ENCODE measurements around the gene NRDC.

The NRDC gene, protein sequence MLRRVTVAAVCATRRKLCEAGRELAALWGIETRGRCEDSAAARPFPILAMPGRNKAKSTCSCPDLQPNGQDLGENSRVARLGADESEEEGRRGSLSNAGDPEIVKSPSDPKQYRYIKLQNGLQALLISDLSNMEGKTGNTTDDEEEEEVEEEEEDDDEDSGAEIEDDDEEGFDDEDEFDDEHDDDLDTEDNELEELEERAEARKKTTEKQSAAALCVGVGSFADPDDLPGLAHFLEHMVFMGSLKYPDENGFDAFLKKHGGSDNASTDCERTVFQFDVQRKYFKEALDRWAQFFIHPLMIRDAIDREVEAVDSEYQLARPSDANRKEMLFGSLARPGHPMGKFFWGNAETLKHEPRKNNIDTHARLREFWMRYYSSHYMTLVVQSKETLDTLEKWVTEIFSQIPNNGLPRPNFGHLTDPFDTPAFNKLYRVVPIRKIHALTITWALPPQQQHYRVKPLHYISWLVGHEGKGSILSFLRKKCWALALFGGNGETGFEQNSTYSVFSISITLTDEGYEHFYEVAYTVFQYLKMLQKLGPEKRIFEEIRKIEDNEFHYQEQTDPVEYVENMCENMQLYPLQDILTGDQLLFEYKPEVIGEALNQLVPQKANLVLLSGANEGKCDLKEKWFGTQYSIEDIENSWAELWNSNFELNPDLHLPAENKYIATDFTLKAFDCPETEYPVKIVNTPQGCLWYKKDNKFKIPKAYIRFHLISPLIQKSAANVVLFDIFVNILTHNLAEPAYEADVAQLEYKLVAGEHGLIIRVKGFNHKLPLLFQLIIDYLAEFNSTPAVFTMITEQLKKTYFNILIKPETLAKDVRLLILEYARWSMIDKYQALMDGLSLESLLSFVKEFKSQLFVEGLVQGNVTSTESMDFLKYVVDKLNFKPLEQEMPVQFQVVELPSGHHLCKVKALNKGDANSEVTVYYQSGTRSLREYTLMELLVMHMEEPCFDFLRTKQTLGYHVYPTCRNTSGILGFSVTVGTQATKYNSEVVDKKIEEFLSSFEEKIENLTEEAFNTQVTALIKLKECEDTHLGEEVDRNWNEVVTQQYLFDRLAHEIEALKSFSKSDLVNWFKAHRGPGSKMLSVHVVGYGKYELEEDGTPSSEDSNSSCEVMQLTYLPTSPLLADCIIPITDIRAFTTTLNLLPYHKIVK

GRCh38 chr1:51878616-51879336, at the start of gene NRDC:
NRDC (minus strand) TSS chr1:51878727; CDS start chr1:51878615, 112 bp downstream.
- H3K27ac ChIP-seq (ENCODE audit: low read length), result peak within 1 kb of the TSS; percentile 95
- peak within 1 kb of the TSS; percentile 73 for H2AFZ ChIP-seq (ENCODE audit: low read length)
- H4K20me1 ChIP-seq (ENCODE audit: insufficient read depth, low read length), result no peaks in the 10 kb centered on the region
- H3K4me1 ChIP-seq (ENCODE audit: low read length), result peaks cover 20% of the 10 kb centered on the region
- peak within 1 kb of the TSS; percentile 82 for H3K4me2 ChIP-seq (ENCODE audit: low read depth, low read length)
- H3K9me2 ChIP-seq (replicated peaks; ENCODE audit: insufficient read depth, low read length), result no peaks in the 10 kb centered on the region
- peak within 1 kb of the TSS; percentile 99 for H3K4me3 ChIP-seq (ENCODE audit: low read length)
- no peaks in the 10 kb centered on the region for H3K9me3 ChIP-seq (replicated peaks; ENCODE audit: insufficient read depth, low read length)
- 0 out of 2 replicates have a peak, but pooled peaks cover 17% of the 10 kb centered on the region for H3F3A ChIP-seq (ENCODE audit: insufficient read depth, low read length)
- H3K27me3 ChIP-seq (replicated peaks; ENCODE audit: insufficient read depth, low read length), result no peaks in the 10 kb centered on the region
- peak within 1 kb of the TSS; percentile 100 for H3K9ac ChIP-seq (ENCODE audit: low read length)
- TF ChIP-seq EZH2phosphoT487 (IDR thresholded peaks at IDR 0.05; ENCODE audit: low read length) (no peak), EZH2 (optimal IDR thresholded peaks at IDR 0.05; ENCODE audit: low read depth, low read length) (no peak)
- TF ChIP-seq, protein P1, sequence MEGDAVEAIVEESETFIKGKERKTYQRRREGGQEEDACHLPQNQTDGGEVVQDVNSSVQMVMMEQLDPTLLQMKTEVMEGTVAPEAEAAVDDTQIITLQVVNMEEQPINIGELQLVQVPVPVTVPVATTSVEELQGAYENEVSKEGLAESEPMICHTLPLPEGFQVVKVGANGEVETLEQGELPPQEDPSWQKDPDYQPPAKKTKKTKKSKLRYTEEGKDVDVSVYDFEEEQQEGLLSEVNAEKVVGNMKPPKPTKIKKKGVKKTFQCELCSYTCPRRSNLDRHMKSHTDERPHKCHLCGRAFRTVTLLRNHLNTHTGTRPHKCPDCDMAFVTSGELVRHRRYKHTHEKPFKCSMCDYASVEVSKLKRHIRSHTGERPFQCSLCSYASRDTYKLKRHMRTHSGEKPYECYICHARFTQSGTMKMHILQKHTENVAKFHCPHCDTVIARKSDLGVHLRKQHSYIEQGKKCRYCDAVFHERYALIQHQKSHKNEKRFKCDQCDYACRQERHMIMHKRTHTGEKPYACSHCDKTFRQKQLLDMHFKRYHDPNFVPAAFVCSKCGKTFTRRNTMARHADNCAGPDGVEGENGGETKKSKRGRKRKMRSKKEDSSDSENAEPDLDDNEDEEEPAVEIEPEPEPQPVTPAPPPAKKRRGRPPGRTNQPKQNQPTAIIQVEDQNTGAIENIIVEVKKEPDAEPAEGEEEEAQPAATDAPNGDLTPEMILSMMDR (IDR thresholded peaks at IDR 0.05; ENCODE audit: low read length), result no peak
- H3K79me2 ChIP-seq (ENCODE audit: low read length), result peaks cover 48% of the 10 kb centered on the region
- no peaks in the 10 kb centered on the region; the same call in 1 of the 2 replicates for H3K36me3 ChIP-seq (replicated peaks; ENCODE audit: insufficient read depth, low read length)
- DNase-seq, result peak; percentile 100

DNA sequence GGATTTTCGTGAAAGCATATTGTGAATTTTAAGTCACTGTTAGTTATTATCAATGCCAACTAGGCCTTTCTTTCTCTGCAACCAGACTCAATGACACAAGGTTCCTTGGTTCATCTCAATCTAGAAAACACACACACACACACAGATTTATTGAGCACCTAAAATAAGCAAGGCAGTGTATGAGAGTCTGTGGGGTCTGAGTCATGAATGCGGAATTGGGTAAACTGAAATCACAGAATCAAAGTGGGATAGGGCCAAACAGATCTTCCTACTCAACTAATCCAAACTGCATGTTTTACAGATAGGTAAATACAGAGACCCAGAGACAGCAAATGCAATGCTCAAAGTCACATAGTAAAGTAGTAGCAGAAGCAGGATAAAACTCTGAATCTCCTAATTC, 48.5 kb upstream of the NRDC start:
- DNase-seq, result no peak
- H4K20me1 ChIP-seq (ENCODE audit: insufficient read depth, low read length), result no peaks in the 10 kb centered on the region
- no peak overlapping the region for H3K9ac ChIP-seq (ENCODE audit: low read length)
- no peak overlapping the region for H2AFZ ChIP-seq (ENCODE audit: low read length)
- H3K4me2 ChIP-seq (ENCODE audit: low read depth, low read length), result no peak overlapping the region
- H3K27ac ChIP-seq (ENCODE audit: low read length), result no peak overlapping the region
- H3K27me3 ChIP-seq (replicated peaks; ENCODE audit: insufficient read depth, low read length), result no peaks in the 10 kb centered on the region
- no peaks in the 10 kb centered on the region for H3K9me3 ChIP-seq (replicated peaks; ENCODE audit: insufficient read depth, low read length)
- no peaks in the 10 kb centered on the region for H3K36me3 ChIP-seq (replicated peaks; ENCODE audit: insufficient read depth, low read length)
- no peak overlapping the region for H3K4me3 ChIP-seq (ENCODE audit: low read length)
- H3K79me2 ChIP-seq (ENCODE audit: low read length), result no peaks in the 10 kb centered on the region
- no peaks in the 10 kb centered on the region for H3F3A ChIP-seq (ENCODE audit: insufficient read depth, low read length)
- no peaks in the 10 kb centered on the region for H3K4me1 ChIP-seq (ENCODE audit: low read length)
- TF ChIP-seq, protein P1 (IDR thresholded peaks at IDR 0.05; ENCODE audit: low read length), result no peak
- TF ChIP-seq EZH2phosphoT487 (IDR thresholded peaks at IDR 0.05; ENCODE audit: low read length) (no peak), EZH2 (optimal IDR thresholded peaks at IDR 0.05; ENCODE audit: low read depth, low read length) (no peak)
- no peaks in the 10 kb centered on the region for H3K9me2 ChIP-seq (replicated peaks; ENCODE audit: insufficient read depth, low read length)

DNA sequence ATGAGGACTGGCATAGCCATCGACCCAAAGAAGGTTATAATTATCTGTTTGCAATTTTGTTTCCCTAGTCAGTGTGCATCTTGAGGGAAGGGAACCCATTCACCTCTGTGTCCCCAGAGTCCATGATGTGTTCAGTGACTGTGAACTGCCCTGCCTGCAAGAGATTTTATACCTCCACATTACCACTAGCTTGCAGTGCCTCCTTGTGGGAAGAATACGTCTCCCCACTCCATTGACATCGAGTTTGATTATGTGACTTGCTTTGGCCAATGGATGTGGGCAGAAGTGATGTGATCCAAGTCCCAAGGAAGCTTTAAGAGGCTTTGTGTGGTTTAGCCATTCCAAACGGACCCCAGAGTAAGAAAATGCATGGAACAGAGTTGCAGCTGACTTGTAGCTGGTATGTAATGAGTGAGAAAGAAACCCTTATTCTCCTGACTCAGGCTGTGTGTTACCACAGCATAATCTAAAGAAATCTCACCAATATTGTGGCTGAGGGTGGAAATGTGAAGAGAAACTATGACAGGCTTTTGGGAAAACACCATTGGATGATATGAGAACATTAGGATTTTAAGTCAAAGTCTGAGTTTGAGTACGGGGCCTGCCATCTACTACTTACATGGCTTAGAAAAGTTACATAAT, 47.8 kb upstream of the NRDC start:
- Histone ChIP-seq H3K79me2 (ENCODE audit: low read length) (no peaks in the 10 kb centered on the region), H2AFZ (ENCODE audit: low read length) (no peak overlapping the region), H3K9me2 (replicated peaks; ENCODE audit: insufficient read depth, low read length) (no peaks in the 10 kb centered on the region), H3K9ac (ENCODE audit: low read length) (no peak overlapping the region), H3K27ac (ENCODE audit: low read length) (no peak overlapping the region), H4K20me1 (ENCODE audit: insufficient read depth, low read length) (no peaks in the 10 kb centered on the region), H3K4me3 (ENCODE audit: low read length) (no peak overlapping the region), H3K4me2 (ENCODE audit: low read depth, low read length) (no peak overlapping the region), H3K4me1 (ENCODE audit: low read length) (no peaks in the 10 kb centered on the region), H3K36me3 (replicated peaks; ENCODE audit: insufficient read depth, low read length) (no peaks in the 10 kb centered on the region), H3K27me3 (replicated peaks; ENCODE audit: insufficient read depth, low read length) (no peaks in the 10 kb centered on the region), H3F3A (ENCODE audit: insufficient read depth, low read length) (no peaks in the 10 kb centered on the region), H3K9me3 (replicated peaks; ENCODE audit: insufficient read depth, low read length) (no peaks in the 10 kb centered on the region)
- TF ChIP-seq EZH2phosphoT487 (IDR thresholded peaks at IDR 0.05; ENCODE audit: low read length), result no peak
- TF ChIP-seq, protein P1 (IDR thresholded peaks at IDR 0.05; ENCODE audit: low read length), result peak; percentile 33
- DNase-seq, result peak; percentile 19
